GM23338 (cell line): ENCODE data around the gene USP8.

Experiments used
- EZH2 ChIP-seq: fragments of 200-600 bp; sonication (generic); IDR thresholded peaks from one replicate; pipeline ENCODE4 v1.8.0; 2017; ENCODE audit warnings: antibody characterized with exemption, mild to moderate bottlenecking, low read depth; ENCODE audit not compliant: unreplicated experiment
- TF ChIP-seq, protein P1 (sequence below), 2 experiments: fragments of 200-600 bp in 1 of 2; sonication (generic) in 1 of 2; conservative IDR thresholded peaks; 2 replicates each; pipeline versions ENCODE4 v1.5.1 to v1.6.1; 2016 to 2017; ENCODE audit warnings: antibody characterized with exemption in 2 of 2, low read depth in 2 of 2, mild to moderate bottlenecking in 2 of 2, moderate library complexity in 1 of 2

GRCh38 chr15:50544368-50544767 lies 120.2 kb downstream of the USP8 start:
- TF ChIP-seq, protein P1, sequence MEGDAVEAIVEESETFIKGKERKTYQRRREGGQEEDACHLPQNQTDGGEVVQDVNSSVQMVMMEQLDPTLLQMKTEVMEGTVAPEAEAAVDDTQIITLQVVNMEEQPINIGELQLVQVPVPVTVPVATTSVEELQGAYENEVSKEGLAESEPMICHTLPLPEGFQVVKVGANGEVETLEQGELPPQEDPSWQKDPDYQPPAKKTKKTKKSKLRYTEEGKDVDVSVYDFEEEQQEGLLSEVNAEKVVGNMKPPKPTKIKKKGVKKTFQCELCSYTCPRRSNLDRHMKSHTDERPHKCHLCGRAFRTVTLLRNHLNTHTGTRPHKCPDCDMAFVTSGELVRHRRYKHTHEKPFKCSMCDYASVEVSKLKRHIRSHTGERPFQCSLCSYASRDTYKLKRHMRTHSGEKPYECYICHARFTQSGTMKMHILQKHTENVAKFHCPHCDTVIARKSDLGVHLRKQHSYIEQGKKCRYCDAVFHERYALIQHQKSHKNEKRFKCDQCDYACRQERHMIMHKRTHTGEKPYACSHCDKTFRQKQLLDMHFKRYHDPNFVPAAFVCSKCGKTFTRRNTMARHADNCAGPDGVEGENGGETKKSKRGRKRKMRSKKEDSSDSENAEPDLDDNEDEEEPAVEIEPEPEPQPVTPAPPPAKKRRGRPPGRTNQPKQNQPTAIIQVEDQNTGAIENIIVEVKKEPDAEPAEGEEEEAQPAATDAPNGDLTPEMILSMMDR (conservative IDR thresholded peaks at IDR 0.05; ENCODE audit: low read depth in 2 of 2), result no peak
- TF ChIP-seq EZH2, result no peak
